ENCODE data around the gene SLAMF1. TPM values are rescaled to one million over a fixed set of nuclear protein-coding genes. Genes with fewer than 3 reads are reported as not detected.

The SLAMF1 gene
- total and polyA plus RNA-seq, 2 experiments from 2014 or later = not detected

- H3K27me3 Mint-ChIP-seq (ENCODE audit: insufficient read depth, low read depth, poor library complexity) = peaks cover 3% of the 10 kb centered on the region
- H3K4me2 ChIP-seq = no peak overlapping the region
- no peaks in the 10 kb centered on the region for H3K27me3 ChIP-seq (ENCODE audit: insufficient read depth)
- H3K4me1 ChIP-seq (ENCODE audit: insufficient read depth) = peaks cover 40% of the 10 kb centered on the region
- peaks cover 15% of the 10 kb centered on the region for H3K9me3 Mint-ChIP-seq
- ATAC-seq (no peak), DNase-seq (ENCODE audit: low spot score) (no peak)
- no peak overlapping the region for H3K27ac Mint-ChIP-seq
- peaks cover 24% of the 10 kb centered on the region for H3K4me1 Mint-ChIP-seq
- peaks cover 8% of the 10 kb centered on the region for H3K9me2 ChIP-seq (ENCODE audit: insufficient read depth)
- no peak overlapping the region for H3K27ac ChIP-seq (ENCODE audit: low read depth)
- no peak overlapping the region for H2AFZ ChIP-seq
- no peak for TF ChIP-seq EZH2 (IDR thresholded peaks at IDR 0.05; ENCODE audit: low read depth, unreplicated experiment)
- no peaks in the 10 kb centered on the region for H3K79me2 ChIP-seq (replicated peaks; ENCODE audit: insufficient read depth)
- no peak overlapping the region for H3K4me3 Mint-ChIP-seq
- no peaks in the 10 kb centered on the region for H3K36me3 ChIP-seq (ENCODE audit: insufficient read depth)
- H3K36me3 Mint-ChIP-seq (ENCODE audit: low read depth) = peaks cover 12% of the 10 kb centered on the region; the same call in 2 of the 3 replicates
- H3K4me3 ChIP-seq = no peak overlapping the region
- no peaks in the 10 kb centered on the region for H4K20me1 ChIP-seq (replicated peaks; ENCODE audit: insufficient read depth)
- no peaks in the 10 kb centered on the region; the same call in 1 of the 2 replicates for H3F3A ChIP-seq (replicated peaks; ENCODE audit: low read depth)
Measured at GRCh38 chr1:160669276-160669675, 22.4 kb upstream of the SLAMF1 start.

GRCh38 chr1:160667896-160668295, 21.1 kb upstream of the SLAMF1 start:
- Mint-ChIP-seq H3K27ac (no peak overlapping the region), H3K4me1 (peaks cover 32% of the 10 kb centered on the region), H3K36me3 (ENCODE audit: low read depth) (peaks cover 12% of the 10 kb centered on the region; the same call in 2 of the 3 replicates), H3K27me3 (ENCODE audit: insufficient read depth, low read depth, poor library complexity) (peaks cover 3% of the 10 kb centered on the region), H3K9me3 (peaks cover 15% of the 10 kb centered on the region), H3K4me3 (no peak overlapping the region)
- no peak for ATAC-seq
- no peak for TF ChIP-seq POLR2AphosphoS5 (IDR thresholded peaks at IDR 0.05; ENCODE audit: low read depth)
- TF ChIP-seq ZNF331 (CRISPR knock-in tag; IDR thresholded peaks at IDR 0.05; ENCODE audit: low read depth) = no peak
- no peak for TF ChIP-seq NANOG (IDR thresholded peaks at IDR 0.05; ENCODE audit: borderline replicate concordance)
- TF ChIP-seq EZH2phosphoT487 (IDR thresholded peaks at IDR 0.05; ENCODE audit: unreplicated experiment) = no peak
- no peak for TF ChIP-seq STAT1 (IDR thresholded peaks at IDR 0.05; ENCODE audit: unreplicated experiment)
- TF ChIP-seq CREB1 (CRISPR knock-in tag; IDR thresholded peaks at IDR 0.05; ENCODE audit: low read depth) = no peak
- TF ChIP-seq ETS1 (IDR thresholded peaks at IDR 0.05) = no peak
- no peak for TF ChIP-seq JUNB (IDR thresholded peaks at IDR 0.05; ENCODE audit: unreplicated experiment)
- no peak for TF ChIP-seq REST (IDR thresholded peaks at IDR 0.05; ENCODE audit: unreplicated experiment)
- no peak for TF ChIP-seq EZH2 (IDR thresholded peaks at IDR 0.05; ENCODE audit: low read depth, unreplicated experiment)
- Histone ChIP-seq H3K4me1 (ENCODE audit: insufficient read depth) (peaks cover 26% of the 10 kb centered on the region), H3K4me3 (no peak overlapping the region), H2AFZ (no peak overlapping the region), H3F3A (replicated peaks; ENCODE audit: low read depth) (no peaks in the 10 kb centered on the region), H3K36me3 (ENCODE audit: insufficient read depth) (no peaks in the 10 kb centered on the region), H3K79me2 (replicated peaks; ENCODE audit: insufficient read depth) (no peaks in the 10 kb centered on the region), H3K4me2 (no peak overlapping the region), H3K27me3 (ENCODE audit: insufficient read depth) (no peaks in the 10 kb centered on the region), H3K27ac (ENCODE audit: low read depth) (no peak overlapping the region), H3K9me2 (ENCODE audit: insufficient read depth) (peaks cover 8% of the 10 kb centered on the region), H4K20me1 (replicated peaks; ENCODE audit: insufficient read depth) (no peaks in the 10 kb centered on the region)
- DNase-seq (ENCODE audit: low spot score) = no peak

Data from GM23338 (cell line).